ENCODE data around the gene RAB35. TPM values are rescaled to one million over a fixed set of nuclear protein-coding genes. Genes with fewer than 3 reads are reported as not detected.

RAB35 gene
- total RNA-seq, 1 experiment from 2014 or later, result 57.9 TPM

DNA sequence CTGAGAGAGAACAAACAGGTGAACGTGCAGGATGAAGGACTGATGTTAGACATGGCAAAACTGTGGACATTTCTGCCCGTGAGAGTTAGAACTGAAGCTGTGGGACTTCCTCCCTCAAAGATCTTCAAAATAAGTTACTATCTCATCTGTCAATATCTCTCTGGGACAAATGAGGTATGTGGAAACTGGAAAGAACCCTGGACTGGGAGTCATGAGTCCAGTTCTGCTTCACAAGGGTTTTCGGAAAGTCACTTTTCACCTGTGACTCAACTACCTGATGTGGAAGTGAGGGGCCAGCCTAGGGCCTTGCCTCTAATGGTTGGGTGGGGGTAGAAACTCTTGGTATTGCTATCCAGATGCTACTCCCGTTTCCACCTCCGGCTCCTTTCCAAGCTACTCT is 47.3 kb downstream of the RAB35 start:
- CTCF ChIA-PET, result interaction anchor here (0.6 kb wide), 1 partner anchor 165 kb away, joined by 7 read pairs; no protein-coding TSS in a partner anchor

DNA sequence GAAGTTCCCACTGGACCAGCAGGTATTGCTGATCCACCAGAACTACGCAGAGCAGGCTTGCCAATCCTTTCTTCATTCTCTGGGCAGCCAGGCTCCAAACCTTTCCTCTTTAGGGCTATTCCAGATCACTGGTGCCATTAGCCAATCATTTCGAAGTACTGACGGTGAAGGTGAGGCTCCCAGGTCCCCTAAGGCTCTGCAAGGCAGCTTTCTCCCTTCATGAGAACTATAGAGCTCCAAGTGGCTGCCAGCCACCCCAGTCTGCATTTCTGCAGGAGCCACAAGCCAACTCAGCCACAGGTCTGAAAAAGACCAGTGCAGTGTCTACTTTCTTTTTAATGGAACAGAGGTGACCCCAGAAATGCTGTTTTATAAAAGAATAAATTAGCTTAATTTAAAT is 48.7 kb downstream of the RAB35 start:
- Histone ChIP-seq H3K9me3 (ENCODE audit: low read depth, low read length, poor library complexity, severe bottlenecking) (no peaks in the 10 kb centered on the region), H3K27me3 (replicated peaks; ENCODE audit: insufficient read depth, low read depth, low read length, poor library complexity) (peaks cover under 1% of the 10 kb centered on the region), H3K4me1 (ENCODE audit: insufficient read depth, low read length, poor library complexity, severe bottlenecking) (no peaks in the 10 kb centered on the region), H3K4me3 (ENCODE audit: low read depth, low read length, poor library complexity, severe bottlenecking) (no peak overlapping the region), H3K27ac (ENCODE audit: low read depth, low read length, poor library complexity, severe bottlenecking) (no peak overlapping the region), H3K36me3 (ENCODE audit: insufficient read depth, low read length, poor library complexity, severe bottlenecking) (no peaks in the 10 kb centered on the region)
- no TSS peak for BruUV-seq (replicated peaks)
- CTCF ChIA-PET, result no interaction called here
- DNase-seq (ENCODE audit: low spot score), result no peak
- intact Hi-C loops (cut with micrococcal nuclease; ENCODE audit: unreplicated experiment), result no loop called here
- TF ChIP-seq EZH2 (IDR thresholded peaks at IDR 0.05; ENCODE audit: borderline replicate concordance, low read depth, low read length, poor library complexity, severe bottlenecking) (no peak), CTCF (conservative IDR thresholded peaks at IDR 0.05; ENCODE audit: low read depth, low read length) (no peak)
- POLR2A ChIA-PET (ENCODE audit: low non-redundant PET), result no interaction called here

More for the DNA sequence above, 47.3 kb downstream of the RAB35 start:
- POLR2A ChIA-PET (ENCODE audit: low non-redundant PET), result no interaction called here
- no peak for DNase-seq (ENCODE audit: low spot score)
- intact Hi-C loops (cut with micrococcal nuclease; ENCODE audit: unreplicated experiment), result no loop called here
- TF ChIP-seq EZH2 (IDR thresholded peaks at IDR 0.05; ENCODE audit: borderline replicate concordance, low read depth, low read length, poor library complexity, severe bottlenecking), result no peak
- no peak for TF ChIP-seq CTCF (conservative IDR thresholded peaks at IDR 0.05; ENCODE audit: low read depth, low read length)
- H3K27ac ChIP-seq (ENCODE audit: low read depth, low read length, poor library complexity, severe bottlenecking), result no peak overlapping the region
- no peaks in the 10 kb centered on the region for H3K27me3 ChIP-seq (replicated peaks; ENCODE audit: insufficient read depth, low read depth, low read length, poor library complexity)
- no peaks in the 10 kb centered on the region for H3K36me3 ChIP-seq (ENCODE audit: insufficient read depth, low read length, poor library complexity, severe bottlenecking)
- H3K4me3 ChIP-seq (ENCODE audit: low read depth, low read length, poor library complexity, severe bottlenecking), result no peak overlapping the region
- no peaks in the 10 kb centered on the region for H3K4me1 ChIP-seq (ENCODE audit: insufficient read depth, low read length, poor library complexity, severe bottlenecking)
- no TSS peak for BruUV-seq (replicated peaks)
- H3K9me3 ChIP-seq (ENCODE audit: low read depth, low read length, poor library complexity, severe bottlenecking), result no peaks in the 10 kb centered on the region

DNA sequence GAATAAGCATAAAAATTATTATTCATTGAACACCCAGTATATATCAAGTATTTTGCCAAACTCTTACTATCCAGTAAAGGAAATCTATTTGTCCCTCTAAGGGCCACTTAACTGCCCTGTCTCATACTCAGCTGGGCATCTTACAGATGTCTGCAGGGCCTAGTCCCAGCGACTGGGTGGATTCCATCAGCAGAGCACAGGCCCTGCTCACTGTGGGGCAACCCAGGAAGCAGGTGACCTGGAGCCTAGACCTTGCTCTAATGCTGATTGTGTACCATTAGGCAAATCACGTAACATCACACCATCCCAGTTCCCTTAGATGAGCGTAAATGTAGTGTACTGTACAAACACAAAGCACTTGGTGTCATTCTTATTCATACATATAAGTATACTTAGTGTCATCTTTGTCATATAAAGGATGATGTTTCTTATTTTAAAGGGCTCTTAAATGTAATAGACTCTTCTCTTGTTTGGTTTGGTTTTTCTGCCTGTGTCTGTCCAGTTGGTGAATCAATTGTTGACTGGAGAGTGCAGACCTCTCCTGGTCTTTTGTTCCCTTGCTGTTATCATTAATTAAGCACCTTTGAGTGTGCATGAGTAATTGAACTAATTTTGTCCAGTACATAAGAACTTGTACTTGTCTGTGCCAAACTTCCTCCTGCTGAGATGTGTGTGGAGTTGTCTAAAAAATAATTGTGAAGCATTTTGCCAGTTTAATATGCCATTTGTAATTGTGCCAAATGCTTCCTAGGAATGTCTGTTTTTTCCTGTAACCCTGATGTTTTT is 49.3 kb downstream of the RAB35 start:
- CTCF ChIA-PET, result no interaction called here
- Histone ChIP-seq H3K27ac (ENCODE audit: low read depth, low read length, poor library complexity, severe bottlenecking) (no peak overlapping the region), H3K27me3 (replicated peaks; ENCODE audit: insufficient read depth, low read depth, low read length, poor library complexity) (peaks cover 5% of the 10 kb centered on the region), H3K36me3 (ENCODE audit: insufficient read depth, low read length, poor library complexity, severe bottlenecking) (no peaks in the 10 kb centered on the region), H3K4me1 (ENCODE audit: insufficient read depth, low read length, poor library complexity, severe bottlenecking) (no peaks in the 10 kb centered on the region), H3K9me3 (ENCODE audit: low read depth, low read length, poor library complexity, severe bottlenecking) (no peaks in the 10 kb centered on the region), H3K4me3 (ENCODE audit: low read depth, low read length, poor library complexity, severe bottlenecking) (no peak overlapping the region)
- POLR2A ChIA-PET (ENCODE audit: low non-redundant PET), result no interaction called here
- no TSS peak for BruUV-seq (replicated peaks)
- no peak for DNase-seq (ENCODE audit: low spot score)
- no peak for TF ChIP-seq EZH2 (IDR thresholded peaks at IDR 0.05; ENCODE audit: borderline replicate concordance, low read depth, low read length, poor library complexity, severe bottlenecking)
- TF ChIP-seq CTCF (conservative IDR thresholded peaks at IDR 0.05; ENCODE audit: low read depth, low read length), result no peak
- intact Hi-C loops (cut with micrococcal nuclease; ENCODE audit: unreplicated experiment), result no loop called here

Data from A673 (cell line).